ENCODE results near the gene NRG2. TPM values are rescaled to one million over a fixed set of nuclear protein-coding genes. Genes with fewer than 3 reads are reported as not detected.

Gene NRG2
- total RNA-seq, 4 donors from 2014 or later, result 5.3 to 8.8 (median 7.5) TPM

- 74 to 77% methylated on average over 3 of the region's 3 CpGs for WGBS, 2 donors
- intact Hi-C loops (cut with DNase I; ENCODE audit: low total_unique reads), result no loop called here
- no peak for TF ChIP-seq CTCF (IDR thresholded peaks at IDR 0.05)
- no peak for TF ChIP-seq POLR2A (IDR thresholded peaks at IDR 0.05)
- no peak for DNase-seq (ENCODE audit: low spot score in 2 of 2)
- H3K4me3 ChIP-seq (ENCODE audit: low read depth, poor library complexity, severe bottlenecking), result peak overlapping the region; percentile 15
These were observed 211.5 kb downstream of the NRG2 start for GRCh38 chr5:139831624-139832023.

DNA sequence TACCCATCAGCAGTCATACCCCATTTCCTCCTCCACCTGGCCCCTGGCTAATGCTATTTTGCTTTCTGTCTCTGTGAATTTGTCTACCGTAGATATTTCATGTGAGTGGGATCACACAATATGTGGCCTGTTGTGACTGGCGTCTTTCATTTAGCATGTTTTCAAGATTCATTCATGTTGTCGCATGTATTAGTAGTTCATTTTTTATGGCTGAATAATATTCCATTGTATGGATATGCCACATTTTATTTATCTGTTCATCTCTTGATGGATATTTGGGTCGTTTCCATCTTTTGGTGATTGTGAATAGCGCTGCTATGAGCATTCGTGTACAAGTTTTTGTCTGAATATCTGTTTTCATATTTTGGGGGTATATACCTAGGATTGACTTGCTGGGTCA is 213.6 kb downstream of the NRG2 start:
- TF ChIP-seq POLR2A (IDR thresholded peaks at IDR 0.05), result no peak
- TF ChIP-seq CTCF (IDR thresholded peaks at IDR 0.05), result no peak
- DNase-seq (ENCODE audit: low spot score in 2 of 2), result no peak
- H3K4me3 ChIP-seq (ENCODE audit: low read depth, poor library complexity, severe bottlenecking), result no peak overlapping the region
- 85 to 92% methylated on average over 6 of the region's 6 CpGs for WGBS, 2 donors
- intact Hi-C loops (cut with DNase I; ENCODE audit: low total_unique reads), result no loop called here

DNA sequence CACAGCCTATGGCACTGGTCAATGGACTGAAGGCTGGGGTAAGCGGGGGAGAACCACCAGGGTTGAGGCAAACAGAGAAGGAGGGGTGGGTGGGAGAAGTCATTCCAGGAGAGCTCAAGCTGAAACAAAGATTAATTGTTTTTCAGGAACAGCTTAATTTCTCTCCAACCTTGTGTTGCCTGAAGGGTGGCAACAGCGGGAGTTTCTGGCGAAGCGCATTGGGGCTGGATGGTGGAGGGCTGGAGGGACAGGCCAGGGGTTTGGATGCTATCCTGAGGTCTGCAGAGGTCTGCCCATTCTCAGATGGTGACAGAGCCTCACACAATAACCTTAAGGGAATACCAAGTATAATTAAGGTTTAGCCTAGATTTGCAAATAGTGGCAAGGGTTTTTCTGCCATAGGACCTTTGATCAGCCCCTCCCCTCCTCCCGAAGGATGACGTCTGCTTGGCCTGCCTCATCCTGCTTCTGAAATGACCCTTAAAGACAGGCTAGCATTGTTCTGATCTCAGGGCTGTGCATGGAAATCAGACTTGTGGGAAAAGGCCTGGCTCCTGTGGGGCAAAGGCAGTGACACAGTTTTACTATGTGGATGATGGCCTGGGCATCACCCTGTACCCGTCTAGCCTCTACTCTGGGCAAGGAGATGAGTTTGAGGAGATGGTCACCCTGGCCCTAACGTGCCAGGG is 214.7 kb downstream of the NRG2 start:
- TF ChIP-seq CTCF (IDR thresholded peaks at IDR 0.05) (no peak), POLR2A (IDR thresholded peaks at IDR 0.05) (no peak)
- intact Hi-C loops (cut with DNase I; ENCODE audit: low total_unique reads), result no loop called here
- WGBS, 2 donors, result 69 to 73% methylated on average over 8 of the region's 8 CpGs
- DNase-seq (ENCODE audit: low spot score in 2 of 2), result no peak
- H3K4me3 ChIP-seq (ENCODE audit: low read depth, poor library complexity, severe bottlenecking), result no peak overlapping the region

DNA sequence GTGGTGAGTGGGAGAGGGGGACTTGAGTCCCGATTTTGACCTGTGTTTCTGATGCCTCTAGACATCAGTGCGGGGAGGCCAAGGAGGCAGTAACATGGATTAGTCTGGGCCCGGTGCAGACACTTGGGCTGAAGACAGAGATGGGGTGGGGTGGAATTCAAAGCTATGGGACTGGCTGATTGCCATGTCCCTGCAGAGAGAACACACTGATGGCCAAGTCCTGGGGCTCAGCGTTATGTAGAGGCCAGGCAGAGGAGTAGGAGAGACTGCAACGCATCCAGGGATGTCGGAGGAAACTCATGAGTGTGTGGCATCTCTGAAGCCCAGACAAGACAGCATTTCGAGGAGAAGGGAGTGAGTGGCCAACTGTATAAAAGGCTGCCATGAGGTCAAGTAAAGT is 217.4 kb downstream of the NRG2 start:
- H3K4me3 ChIP-seq (ENCODE audit: low read depth, poor library complexity, severe bottlenecking), result no peak overlapping the region
- no peak for DNase-seq (ENCODE audit: low spot score in 2 of 2)
- intact Hi-C loops (cut with DNase I; ENCODE audit: low total_unique reads), result no loop called here
- no peak for TF ChIP-seq CTCF (IDR thresholded peaks at IDR 0.05)
- 69 to 72% methylated on average over 7 of the region's 7 CpGs for WGBS, 2 donors

GRCh38 chr5:139823757-139824355 is 219.2 kb downstream of the NRG2 start:
- intact Hi-C loops (cut with DNase I; ENCODE audit: low total_unique reads), result no loop called here
- WGBS, 2 donors, result 83 to 92% methylated on average over 7 of the region's 7 CpGs
- DNase-seq (ENCODE audit: low spot score in 2 of 2), result no peak
- no peak overlapping the region for H3K4me3 ChIP-seq (ENCODE audit: low read depth, poor library complexity, severe bottlenecking)
- no peak for TF ChIP-seq CTCF (IDR thresholded peaks at IDR 0.05)
